LNCaP clone FGC (cell line): Measurements from ENCODE around the gene PRODH2.

Experiments
- DNase-seq: peaks from one replicate; pipeline ENCODE4 v3.0.0-alpha.2; 2011; ENCODE audit warnings: low read depth
- H3K4me3 ChIP-seq: 2 replicates; pipeline ENCODE4 v1.5.1; 2011; ENCODE audit warnings: mild to moderate bottlenecking, low read depth, low read length, control low read depth
- CTCF ChIP-seq: IDR thresholded peaks from 2 replicates; pipeline ENCODE4 v1.5.1; 2012; ENCODE audit warnings: mild to moderate bottlenecking; ENCODE audit not compliant: control insufficient read depth, insufficient read depth; ENCODE audit errors: extremely low read depth

The PRODH2 gene

GRCh38 chr19:35847911-35848310, 35.3 kb upstream of the PRODH2 start:
- no peak for DNase-seq
- TF ChIP-seq CTCF = no peak

DNA sequence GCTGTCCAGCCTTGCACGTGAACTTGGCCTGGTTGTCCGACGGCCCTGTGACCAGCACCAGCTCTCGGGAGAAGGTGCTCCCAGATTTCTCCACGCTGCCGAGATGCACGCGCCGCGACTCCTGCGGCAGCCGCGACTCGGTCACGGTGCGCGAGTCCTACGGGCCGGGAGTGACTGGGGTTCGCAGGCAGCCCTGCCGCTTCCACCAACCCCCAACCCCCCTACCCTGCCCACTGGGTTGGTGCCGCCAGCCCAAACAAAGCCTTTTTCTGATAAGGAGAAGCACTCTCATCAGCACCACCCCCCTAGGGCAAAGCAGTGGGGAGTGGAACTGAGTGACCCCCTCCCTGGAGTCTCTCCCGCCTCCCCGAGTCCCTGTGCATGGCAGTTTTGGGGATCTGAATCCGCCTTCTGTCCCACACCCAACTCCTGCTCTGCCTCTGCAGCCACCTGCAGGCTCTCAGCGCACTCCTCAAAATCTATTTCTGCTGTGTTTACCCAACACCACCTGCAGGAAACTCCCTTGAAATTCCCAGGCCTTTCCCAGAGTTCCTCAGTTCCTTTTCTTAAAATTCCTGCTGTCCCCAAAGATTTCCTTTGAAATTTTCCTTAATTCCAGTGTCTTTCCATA, 33.5 kb upstream of the PRODH2 start:
- no peak for DNase-seq
- TF ChIP-seq CTCF = no peak
- no peak overlapping the region for H3K4me3 ChIP-seq

More at GRCh38 chr19:35847911-35848310, 35.3 kb upstream of the PRODH2 start:
- no peak overlapping the region for H3K4me3 ChIP-seq

DNA sequence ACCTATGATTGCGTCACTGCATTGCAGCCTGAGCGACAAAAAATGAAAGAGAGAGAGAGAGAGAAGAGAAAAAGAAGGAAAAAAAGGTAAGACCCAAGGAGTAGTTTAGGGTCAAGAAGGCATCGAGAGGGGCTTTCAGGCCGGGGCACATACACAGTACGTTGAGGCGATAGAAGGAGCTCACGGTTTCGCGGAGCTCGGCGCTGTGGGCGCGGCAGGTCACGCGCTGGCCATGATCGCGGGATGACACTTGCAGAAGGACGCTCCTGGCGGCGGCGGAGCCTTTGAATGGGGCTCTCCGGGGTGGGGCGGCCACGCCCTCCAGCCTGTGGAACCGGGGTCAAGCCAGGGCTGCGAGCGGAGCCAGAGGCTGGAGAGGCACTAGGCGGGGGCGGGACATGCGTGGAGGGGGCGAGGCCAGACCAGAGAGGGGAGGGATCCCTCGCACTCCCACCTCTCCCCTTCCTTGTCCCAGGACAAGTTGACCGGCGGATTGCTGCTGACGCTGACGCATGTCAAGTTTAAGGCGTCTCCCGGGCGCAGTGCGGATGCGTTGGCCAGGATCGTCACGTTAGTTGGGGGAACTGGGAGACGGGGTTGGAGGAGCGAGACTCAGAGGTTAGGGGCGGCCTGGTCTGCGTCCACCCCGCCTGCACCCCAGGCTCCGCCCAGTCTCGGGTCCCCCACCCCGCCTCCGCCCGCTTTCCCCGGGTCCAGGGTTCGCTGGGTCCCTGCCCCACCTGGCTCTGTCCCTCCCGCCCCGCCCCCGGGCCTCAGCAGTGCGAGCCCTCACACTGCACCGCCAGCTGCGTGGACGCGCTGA, 32.8 kb upstream of the PRODH2 start:
- no peak for DNase-seq
- peak overlapping the region; percentile 23 for H3K4me3 ChIP-seq
- TF ChIP-seq CTCF = no peak

DNA sequence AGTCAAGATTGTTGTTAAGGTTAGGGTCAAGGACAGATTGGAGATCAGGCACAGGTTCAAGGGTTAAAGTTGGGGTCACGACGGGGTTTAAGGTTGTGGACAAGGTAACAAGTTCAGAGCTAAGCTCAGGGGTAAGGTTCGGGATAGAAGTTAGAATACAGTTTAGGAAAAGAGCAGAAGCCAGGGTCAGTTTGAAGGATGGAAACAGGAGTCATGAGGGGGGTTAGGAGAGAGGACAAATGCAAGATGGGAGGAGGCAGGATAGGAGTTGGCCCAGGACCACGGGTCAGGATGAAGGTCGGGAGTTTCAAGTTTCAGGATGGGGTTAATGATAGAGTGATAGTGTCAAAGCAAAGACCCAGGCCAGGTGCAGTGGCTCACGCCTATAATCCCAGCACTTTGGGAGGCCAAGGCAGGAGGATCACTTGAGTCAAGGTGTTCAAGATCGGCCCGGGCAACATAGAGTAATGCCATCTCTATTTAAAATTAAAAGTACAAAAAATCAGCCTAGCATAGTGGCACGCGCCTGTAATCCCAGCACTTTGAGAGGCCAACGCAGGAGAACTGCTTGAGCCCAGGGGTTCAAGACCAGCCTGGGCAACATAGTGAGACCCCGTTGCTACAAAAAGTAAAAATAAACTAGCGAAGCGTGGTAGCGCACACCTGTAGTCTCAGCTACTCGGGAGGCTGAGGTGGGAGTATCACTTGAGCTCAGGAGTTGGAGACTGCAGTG, 32.0 kb upstream of the PRODH2 start:
- DNase-seq = no peak
- H3K4me3 ChIP-seq = no peak overlapping the region; the same call in 1 of the 2 replicates
- no peak for TF ChIP-seq CTCF

DNA sequence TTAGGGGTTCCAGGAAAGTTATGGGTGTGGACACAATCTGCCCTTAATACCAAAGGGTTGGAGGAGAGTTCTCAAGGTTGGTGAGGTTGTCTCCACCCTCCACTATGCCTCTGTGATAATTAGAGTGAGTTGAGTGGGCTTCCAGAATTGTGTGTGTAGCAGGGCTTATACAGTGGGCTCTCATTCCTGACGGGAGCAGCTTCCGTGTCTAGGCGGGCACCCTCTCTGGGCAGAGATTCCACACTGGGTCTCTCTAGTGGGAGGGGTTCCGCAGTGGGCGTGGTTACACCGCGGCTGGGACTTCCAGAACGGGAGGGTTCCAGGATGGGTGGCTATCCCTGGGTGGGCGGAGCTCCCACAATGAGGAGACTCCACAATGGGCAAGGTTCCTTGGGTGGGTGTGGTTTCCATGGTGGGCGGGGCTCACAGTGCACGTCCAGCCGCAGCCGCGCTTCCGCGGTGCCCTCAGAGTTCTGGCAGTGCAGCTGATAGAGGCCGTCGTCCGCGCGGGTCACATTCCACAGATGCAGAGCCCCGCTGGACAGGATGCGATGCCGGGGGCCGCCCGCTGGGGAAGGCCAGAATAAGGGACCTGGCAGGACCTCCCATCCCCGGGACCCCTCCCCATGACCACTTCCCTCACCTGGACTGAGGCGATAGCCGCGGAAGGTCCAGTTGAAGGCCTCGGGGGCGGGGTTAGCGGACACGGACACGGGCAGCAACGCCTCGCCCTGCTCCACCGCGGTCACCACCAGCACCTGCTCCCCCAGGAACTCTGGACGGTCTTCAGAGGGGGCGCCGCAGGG, 31.2 kb upstream of the PRODH2 start:
- H3K4me3 ChIP-seq = no peak overlapping the region
- DNase-seq = no peak
- TF ChIP-seq CTCF = no peak

DNA sequence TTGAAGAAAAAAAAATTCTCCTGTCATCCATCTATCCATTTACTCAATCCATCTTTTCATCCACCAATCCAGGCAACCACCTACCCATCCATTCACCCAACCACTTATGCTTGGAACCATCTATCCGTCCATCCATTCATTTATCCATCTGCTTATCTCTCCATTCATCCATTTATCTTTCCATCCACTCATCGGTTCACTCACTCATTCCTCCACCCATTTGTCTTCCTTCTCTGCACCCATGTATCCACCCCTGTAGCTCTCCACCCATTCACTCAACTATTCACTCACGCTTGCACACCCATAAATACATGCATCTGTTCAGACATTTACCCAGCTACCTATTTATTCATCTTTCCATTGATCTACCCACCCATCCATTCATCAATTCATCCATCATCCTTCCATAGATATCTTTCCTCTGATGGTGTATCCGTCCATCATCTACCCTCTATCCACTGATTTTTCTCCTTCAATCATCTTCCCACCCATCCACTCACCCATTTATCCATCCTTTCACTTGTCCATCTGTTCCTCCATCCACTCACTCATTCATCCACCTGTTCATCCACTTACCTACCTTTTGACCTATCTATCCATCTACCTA, 30.1 kb upstream of the PRODH2 start:
- H3K4me3 ChIP-seq = no peak overlapping the region
- DNase-seq = no peak
- TF ChIP-seq CTCF = no peak
